ENCODE measurements around the gene L3MBTL4. TPM values are rescaled to one million over a fixed set of nuclear protein-coding genes. Genes with fewer than 3 reads are reported as not detected.

Gene L3MBTL4
- total and polyA plus RNA-seq, 4 donors, result 2.3 to 15.0 (median 5.0) TPM

DNA sequence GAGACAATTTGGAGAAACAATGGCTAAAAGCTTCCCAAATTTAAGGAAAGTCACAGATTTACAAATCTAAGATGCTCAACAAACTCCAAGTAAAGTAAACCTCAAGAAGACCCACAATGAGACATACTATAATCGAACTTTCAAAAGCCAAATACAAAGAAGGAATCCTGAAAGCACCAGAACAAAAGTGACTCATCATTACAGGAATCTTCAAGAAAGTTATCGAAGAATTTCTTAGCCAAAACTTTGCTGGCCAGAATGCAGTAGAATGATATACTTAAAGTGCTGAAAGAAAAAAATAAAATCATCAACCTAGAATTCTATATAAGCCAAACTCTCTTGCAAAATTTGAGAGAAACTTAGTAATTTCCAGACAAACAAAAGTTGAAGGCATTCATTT lies 412.8 kb downstream of the L3MBTL4 start:
- DNase-seq (ENCODE audit: low spot score), result no peak
- TF ChIP-seq HNF4A (conservative IDR thresholded peaks at IDR 0.05) (no peak), SP1 (IDR thresholded peaks at IDR 0.05) (no peak), TAF1 (conservative IDR thresholded peaks at IDR 0.05) (no peak), HNF4G (IDR thresholded peaks at IDR 0.05) (no peak), RAD21 (IDR thresholded peaks at IDR 0.05) (no peak), MAX (IDR thresholded peaks at IDR 0.05) (no peak), NR2F2 (IDR thresholded peaks at IDR 0.05) (no peak), GABPA (IDR thresholded peaks at IDR 0.05 in 1 of 2, conservative IDR thresholded peaks at IDR 0.05 in 1 of 2) (no peak), FOXA1 (IDR thresholded peaks at IDR 0.05) (no peak), JUND (IDR thresholded peaks at IDR 0.05) (no peak), REST (IDR thresholded peaks at IDR 0.05) (no peak), ATF3 (IDR thresholded peaks at IDR 0.05) (no peak), FOXA2 (IDR thresholded peaks at IDR 0.05) (no peak), EGR1 (IDR thresholded peaks at IDR 0.05; ENCODE audit: low read depth in 2 of 2) (no peak), YY1 (IDR thresholded peaks at IDR 0.05) (no peak), RXRA (IDR thresholded peaks at IDR 0.05) (no peak)
- TF ChIP-seq, protein P1, sequence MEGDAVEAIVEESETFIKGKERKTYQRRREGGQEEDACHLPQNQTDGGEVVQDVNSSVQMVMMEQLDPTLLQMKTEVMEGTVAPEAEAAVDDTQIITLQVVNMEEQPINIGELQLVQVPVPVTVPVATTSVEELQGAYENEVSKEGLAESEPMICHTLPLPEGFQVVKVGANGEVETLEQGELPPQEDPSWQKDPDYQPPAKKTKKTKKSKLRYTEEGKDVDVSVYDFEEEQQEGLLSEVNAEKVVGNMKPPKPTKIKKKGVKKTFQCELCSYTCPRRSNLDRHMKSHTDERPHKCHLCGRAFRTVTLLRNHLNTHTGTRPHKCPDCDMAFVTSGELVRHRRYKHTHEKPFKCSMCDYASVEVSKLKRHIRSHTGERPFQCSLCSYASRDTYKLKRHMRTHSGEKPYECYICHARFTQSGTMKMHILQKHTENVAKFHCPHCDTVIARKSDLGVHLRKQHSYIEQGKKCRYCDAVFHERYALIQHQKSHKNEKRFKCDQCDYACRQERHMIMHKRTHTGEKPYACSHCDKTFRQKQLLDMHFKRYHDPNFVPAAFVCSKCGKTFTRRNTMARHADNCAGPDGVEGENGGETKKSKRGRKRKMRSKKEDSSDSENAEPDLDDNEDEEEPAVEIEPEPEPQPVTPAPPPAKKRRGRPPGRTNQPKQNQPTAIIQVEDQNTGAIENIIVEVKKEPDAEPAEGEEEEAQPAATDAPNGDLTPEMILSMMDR (IDR thresholded peaks at IDR 0.05; ENCODE audit: low read depth, low read length, missing input control), result no peak
- TF ChIP-seq, protein P2, sequence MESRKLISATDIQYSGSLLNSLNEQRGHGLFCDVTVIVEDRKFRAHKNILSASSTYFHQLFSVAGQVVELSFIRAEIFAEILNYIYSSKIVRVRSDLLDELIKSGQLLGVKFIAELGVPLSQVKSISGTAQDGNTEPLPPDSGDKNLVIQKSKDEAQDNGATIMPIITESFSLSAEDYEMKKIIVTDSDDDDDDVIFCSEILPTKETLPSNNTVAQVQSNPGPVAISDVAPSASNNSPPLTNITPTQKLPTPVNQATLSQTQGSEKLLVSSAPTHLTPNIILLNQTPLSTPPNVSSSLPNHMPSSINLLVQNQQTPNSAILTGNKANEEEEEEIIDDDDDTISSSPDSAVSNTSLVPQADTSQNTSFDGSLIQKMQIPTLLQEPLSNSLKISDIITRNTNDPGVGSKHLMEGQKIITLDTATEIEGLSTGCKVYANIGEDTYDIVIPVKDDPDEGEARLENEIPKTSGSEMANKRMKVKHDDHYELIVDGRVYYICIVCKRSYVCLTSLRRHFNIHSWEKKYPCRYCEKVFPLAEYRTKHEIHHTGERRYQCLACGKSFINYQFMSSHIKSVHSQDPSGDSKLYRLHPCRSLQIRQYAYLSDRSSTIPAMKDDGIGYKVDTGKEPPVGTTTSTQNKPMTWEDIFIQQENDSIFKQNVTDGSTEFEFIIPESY (IDR thresholded peaks at IDR 0.05), result no peak
- no peak overlapping the region for H3K4me3 ChIP-seq (ENCODE audit: low read depth in 1 of 3, low read length in 3 of 3)
- 93% methylated on average over 2 of the region's 2 CpGs for WGBS
- H3K27ac ChIP-seq (ENCODE audit: low read depth in 1 of 2, low read length in 2 of 2), result no peak overlapping the region
- no peak overlapping the region for H3K9ac ChIP-seq (ENCODE audit: low read depth in 1 of 2, low read length in 2 of 2)
- H3K27me3 ChIP-seq (ENCODE audit: control insufficient read depth in 4 of 4, insufficient read depth in 4 of 4, low read length in 3 of 4), result no peaks in the 10 kb centered on the region
- H3K36me3 ChIP-seq (ENCODE audit: control insufficient read depth in 4 of 4, insufficient read depth in 3 of 4, low read depth in 1 of 4, low read length in 3 of 4), result no peaks in the 10 kb centered on the region
- no peaks in the 10 kb centered on the region for H3K9me3 ChIP-seq (ENCODE audit: control insufficient read depth in 4 of 4, low read length in 3 of 4)
- H3K4me1 ChIP-seq (ENCODE audit: control insufficient read depth in 4 of 4, insufficient read depth in 4 of 4, low read length in 3 of 4), result peaks cover 0 to 11% (median 4%) of the 10 kb centered on the region in 4 donors

Data from liver (tissue), 9 donors.